ENCODE results near the gene MYO3B. TPM values are rescaled to one million over a fixed set of nuclear protein-coding genes. Genes with fewer than 3 reads are reported as not detected.

Gene MYO3B
- polyA plus RNA-seq, 2 of the 4 experiments (the other 2 are of a cell fraction), result 0.01 TPM; not detected in 1

- Histone ChIP-seq H3K9me3 (peaks cover 10% of the 10 kb centered on the region; the same call in 1 of the 3 replicates), H3K4me3 (no peak overlapping the region), H3K4me2 (no peak overlapping the region), H3K4me1 (no peaks in the 10 kb centered on the region), H3K27ac (no peak overlapping the region)
- ChIA-PET CTCF (no interaction called here), POLR2A (no interaction called here)
- ATAC-seq, result no peak
- no peak for FAIRE-seq
- TF ChIP-seq HES2 (IDR thresholded peaks at IDR 0.05) (no peak), CEBPB (IDR thresholded peaks at IDR 0.05) (no peak), KDM1A (IDR thresholded peaks at IDR 0.05; ENCODE audit: low read depth) (no peak), ZFP36 (IDR thresholded peaks at IDR 0.05; ENCODE audit: borderline replicate concordance, partially characterized antibody) (no peak), PBX3 (IDR thresholded peaks at IDR 0.05) (no peak), HMGXB4 (CRISPR knock-in tag; IDR thresholded peaks at IDR 0.05; ENCODE audit: borderline replicate concordance) (no peak), TP53 (CRISPR knock-in tag; IDR thresholded peaks at IDR 0.05) (no peak)
- DNase-seq (ENCODE audit: low read depth in 1 of 2, low spot score in 1 of 2), result no peak
- WGBS (ENCODE audit: missing lambda C conversion rate), result 12% methylated on average over 4 of the region's 4 CpGs
Observed at GRCh38 chr2:170701011-170701410, 523.1 kb downstream of the MYO3B start.

- no peak overlapping the region for H3K4me3 ChIP-seq
- no peak for FAIRE-seq
- DNase-seq (ENCODE audit: low read depth in 1 of 2, low spot score in 1 of 2), result no peak
- H3K4me1 ChIP-seq, result no peaks in the 10 kb centered on the region
- H3K9me3 ChIP-seq, result peaks cover 10% of the 10 kb centered on the region; the same call in 1 of the 3 replicates
- no peak overlapping the region for H3K4me2 ChIP-seq
- TF ChIP-seq SMC3 (IDR thresholded peaks at IDR 0.05) (no peak), FOXS1 (CRISPR knock-in tag; IDR thresholded peaks at IDR 0.05) (no peak), CHD4 (IDR thresholded peaks at IDR 0.05; ENCODE audit: borderline replicate concordance) (no peak), RARB (CRISPR knock-in tag; IDR thresholded peaks at IDR 0.05) (no peak), BCL3 (IDR thresholded peaks at IDR 0.05) (no peak), RAD21 (conservative IDR thresholded peaks at IDR 0.05 in 1 of 2, IDR thresholded peaks at IDR 0.05 in 1 of 2) (no peak), JUN (IDR thresholded peaks at IDR 0.05) (no peak), HOXB13 (CRISPR knock-in tag; IDR thresholded peaks at IDR 0.05; ENCODE audit: low read depth) (no peak)
- no peak overlapping the region for H3K27ac ChIP-seq
- CTCF ChIA-PET, result no interaction called here
- ATAC-seq, result no peak
- POLR2A ChIA-PET, result no interaction called here
- WGBS (ENCODE audit: missing lambda C conversion rate), result 16% methylated on average over 4 of the region's 4 CpGs
Observed at GRCh38 chr2:170703776-170704476, 526.0 kb downstream of the MYO3B start.

Small RNAs within 50 kb of the gene (small RNA-seq; reads per million reads assigned to genes)
- gene RF02271, result 0 reads per million in 6 experiments
